ENCODE results near the gene DNMT3B.

- TF ChIP-seq CTCF (IDR thresholded peaks at IDR 0.05; ENCODE audit: insufficient read depth, low read length) (no peak), GABPA (IDR thresholded peaks at IDR 0.05; ENCODE audit: low read depth) (no peak), POLR2AphosphoS5 (IDR thresholded peaks at IDR 0.05; ENCODE audit: low read depth) (no peak)
Measured at GRCh38 chr20:32803092-32803491, 40.9 kb downstream of the DNMT3B start.
